Stimulated activated CD4-positive, alpha-beta T cell treated with anti-CD3 and anti-CD28 coated beads, Interleukin-1b, Interleukin-23, amount 100 ng/mL, for 4 hours (primary cell): ENCODE results near the gene AKAP3.

Source experiments
- DNase-seq, 2 donors: peaks; one replicate each; pipeline ENCODE4 v3.0.0-alpha.2; 2020; ENCODE audit warnings: low read depth in 2 of 2

Gene AKAP3

GRCh38 chr12:4595881-4596280, 53.0 kb downstream of the AKAP3 start:
- no peak for DNase-seq

- DNase-seq, result no peak
Observed at GRCh38 chr12:4591180-4591687, 57.6 kb downstream of the AKAP3 start.

GRCh38 chr12:4589941-4590340, 58.9 kb downstream of the AKAP3 start:
- no peak for DNase-seq

GRCh38 chr12:4588916-4589315, 59.9 kb downstream of the AKAP3 start:
- DNase-seq, result no peak

GRCh38 chr12:4587108-4587507, 61.7 kb downstream of the AKAP3 start:
- DNase-seq, result no peak

- DNase-seq, result no peak
Observed at GRCh38 chr12:4586500-4586899, 62.4 kb downstream of the AKAP3 start.

- DNase-seq, result no peak
Observed at GRCh38 chr12:4584896-4585295, 64.0 kb downstream of the AKAP3 start.

GRCh38 chr12:4584281-4584680, 64.6 kb downstream of the AKAP3 start:
- no peak for DNase-seq

GRCh38 chr12:4580281-4580688, 68.6 kb downstream of the AKAP3 start:
- DNase-seq, result no peak

- DNase-seq, result no peak
Observed at GRCh38 chr12:4579305-4580102, 69.3 kb downstream of the AKAP3 start.

- no peak for DNase-seq
Observed at GRCh38 chr12:4572680-4573079, 76.2 kb downstream of the AKAP3 start.

GRCh38 chr12:4569261-4569660, 79.6 kb downstream of the AKAP3 start:
- DNase-seq, result no peak

GRCh38 chr12:4567073-4567881, 81.6 kb downstream of the AKAP3 start:
- no peak for DNase-seq

- DNase-seq, result no peak
Observed at GRCh38 chr12:4566474-4566873, 82.4 kb downstream of the AKAP3 start.
